Fibroblast of lung (primary cell): Measurements from ENCODE around the gene ZNF175. TPM values are rescaled to one million over a fixed set of nuclear protein-coding genes. Genes with fewer than 3 reads are reported as not detected.

Experiments used
- DNase-seq, 2 donors: peaks; one replicate each; pipeline versions ENCODE4 v3.0.0 to v3.0.0-alpha.2; 2010; ENCODE audit warnings: low read depth in 2 of 2
- H2AFZ ChIP-seq: 2 replicates; pipeline ENCODE4 v1.5.1; 2012; ENCODE audit warnings: low read length, control low read depth, inconsistent platforms
- H3K27ac ChIP-seq: 2 replicates; pipeline ENCODE4 v1.5.1; 2011; ENCODE audit warnings: low read length, control low read depth; ENCODE audit not compliant: insufficient read depth
- H3K27me3 ChIP-seq: 2 replicates; pipeline ENCODE4 v1.5.1; 2011; ENCODE audit warnings: mild to moderate bottlenecking, low read length; ENCODE audit not compliant: control insufficient read depth, insufficient read depth
- H3K36me3 ChIP-seq: 2 replicates; pipeline ENCODE4 v1.5.1; 2011; ENCODE audit warnings: low read length; ENCODE audit not compliant: control insufficient read depth, insufficient read depth
- H3K4me1 ChIP-seq: 2 replicates; pipeline ENCODE4 v1.5.1; 2011; ENCODE audit warnings: low read length; ENCODE audit not compliant: control insufficient read depth, insufficient read depth; ENCODE audit errors: extremely low read depth
- H3K4me2 ChIP-seq: 2 replicates; pipeline ENCODE4 v1.5.1; 2011; ENCODE audit warnings: low read length, control low read depth; ENCODE audit not compliant: insufficient read depth; ENCODE audit errors: extremely low read depth
- H3K4me3 ChIP-seq, 4 experiments: fragments of 200-600 bp in 1 of 4; sonication (generic) in 1 of 4; replicated peaks in 1 of 4; 2 replicates each; pipeline ENCODE4 v1.5.1; 2011 to 2016; ENCODE audit warnings: low read length in 4 of 4, low read depth in 3 of 4, mild to moderate bottlenecking in 3 of 4, control low read depth in 2 of 4, inconsistent platforms in 1 of 4, mixed read lengths in 1 of 4; ENCODE audit not compliant: insufficient read depth in 1 of 4; ENCODE audit errors: control extremely low read depth in 1 of 4
- H3K79me2 ChIP-seq: 2 replicates; pipeline ENCODE4 v1.5.1; 2012; ENCODE audit warnings: mild to moderate bottlenecking, low read length, inconsistent platforms; ENCODE audit not compliant: control insufficient read depth, insufficient read depth
- H3K9ac ChIP-seq: 2 replicates; pipeline ENCODE4 v1.5.1; 2011; ENCODE audit warnings: mild to moderate bottlenecking, low read length, control low read depth; ENCODE audit not compliant: insufficient read depth
- H3K9me3 ChIP-seq: 2 replicates; pipeline ENCODE4 v1.5.1; 2012; ENCODE audit warnings: low read depth, low read length; ENCODE audit not compliant: control insufficient read depth, insufficient read depth
- H4K20me1 ChIP-seq: 2 replicates; pipeline ENCODE4 v1.5.1; 2011; ENCODE audit warnings: low read length; ENCODE audit not compliant: control insufficient read depth, insufficient read depth; ENCODE audit errors: extremely low read depth
- CTCF ChIP-seq, 2 donors: IDR thresholded peaks in 1 of 2; conservative IDR thresholded peaks in 1 of 2; 1 replicate in 1 of 2; 2 replicates in 1 of 2; pipeline ENCODE4 v1.5.1; 2011 to 2012; ENCODE audit warnings: low read length in 2 of 2, control low read depth in 1 of 2, inconsistent platforms in 1 of 2, low read depth in 1 of 2, mild to moderate bottlenecking in 1 of 2
- EZH2 ChIP-seq: IDR thresholded peaks from 2 replicates; pipeline ENCODE4 v1.5.1; 2012; ENCODE audit warnings: low read length, control low read depth, mild to moderate bottlenecking; ENCODE audit errors: missing control alignments
- polyA plus RNA-seq, 2 donors: library from polyadenylated mRNA; depleted of rRNA in 1 of 2; stranded (reverse) in 1 of 2; unstranded in 1 of 2; fragments of >200 nt; gene quantifications; 2 replicates each; pipeline ENCODE4 v1.2.1, GENCODE V29; 2011 to 2012; ENCODE audit warnings: missing spikeins in 1 of 2
- total RNA-seq: library from RNA; depleted of rRNA; stranded (reverse); fragments of >200 nt; gene quantifications from 2 replicates; pipeline ENCODE4 v1.2.1, GENCODE V29; 2014

ZNF175 gene
- total and polyA plus RNA-seq, 2 donors (not counting 1 experiment from before 2014, with no cell fraction given) = 5.0 to 7.6 TPM

- H2AFZ ChIP-seq = peak overlapping the region; percentile 67
Observed at GRCh38 chr19:51571599-51571998, 516 bp downstream of the ZNF175 start.

GRCh38 chr19:51572410-51572809 is 1.3 kb downstream of the ZNF175 start:
- Histone ChIP-seq H3K4me2 (peak overlapping the region; percentile 100), H4K20me1 (no peaks in the 10 kb centered on the region), H3K27ac (peak overlapping the region; percentile 71), H3K27me3 (no peaks in the 10 kb centered on the region), H3K79me2 (peaks cover 17% of the 10 kb centered on the region), H3K9ac (no peak overlapping the region), H3K4me1 (peaks cover 9% of the 10 kb centered on the region), H3K4me3 (peak overlapping the region; percentile 88 to 97 (median 91)), H2AFZ (no peak overlapping the region), H3K36me3 (peaks cover 5% of the 10 kb centered on the region), H3K9me3 (no peaks in the 10 kb centered on the region)
- DNase-seq = no peak
- TF ChIP-seq EZH2 (no peak), CTCF (conservative IDR thresholded peaks at IDR 0.05 in 1 of 2, IDR thresholded peaks at IDR 0.05 in 1 of 2; ENCODE audit: low read depth in 1 of 2, low read length in 2 of 2) (no peak)

More at GRCh38 chr19:51571599-51571998, 516 bp downstream of the ZNF175 start:
- no peaks in the 10 kb centered on the region for H3K27me3 ChIP-seq
- H3K9ac ChIP-seq = peak overlapping the region; percentile 66
- H3K4me3 ChIP-seq = peak overlapping the region; percentile 88 to 97 (median 91)
- H3K27ac ChIP-seq = peak overlapping the region; percentile 71
- TF ChIP-seq EZH2 (no peak), CTCF (conservative IDR thresholded peaks at IDR 0.05 in 1 of 2, IDR thresholded peaks at IDR 0.05 in 1 of 2; ENCODE audit: low read depth in 1 of 2, low read length in 2 of 2) (no peak)
- H3K36me3 ChIP-seq = peaks cover 5% of the 10 kb centered on the region
- H4K20me1 ChIP-seq = no peaks in the 10 kb centered on the region
- peaks cover 9% of the 10 kb centered on the region for H3K4me1 ChIP-seq
- peaks cover 17% of the 10 kb centered on the region for H3K79me2 ChIP-seq
- H3K4me2 ChIP-seq = peak overlapping the region; percentile 100
- DNase-seq = no peak
- H3K9me3 ChIP-seq = no peaks in the 10 kb centered on the region

- Histone ChIP-seq H3K27me3 (no peaks in the 10 kb centered on the region), H3K4me1 (peaks cover 9% of the 10 kb centered on the region), H3K36me3 (peaks cover 5% of the 10 kb centered on the region), H3K9me3 (no peaks in the 10 kb centered on the region), H4K20me1 (no peaks in the 10 kb centered on the region), H3K9ac (no peak overlapping the region), H3K27ac (no peak overlapping the region), H3K79me2 (peaks cover 17% of the 10 kb centered on the region), H2AFZ (no peak overlapping the region), H3K4me2 (no peak overlapping the region), H3K4me3 (peak overlapping the region in 2 of 4 experiments; percentile 10 to 90)
- TF ChIP-seq EZH2 (no peak), CTCF (conservative IDR thresholded peaks at IDR 0.05 in 1 of 2, IDR thresholded peaks at IDR 0.05 in 1 of 2; ENCODE audit: low read depth in 1 of 2, low read length in 2 of 2) (no peak)
- DNase-seq = peak; percentile 27 to 79
Observed at GRCh38 chr19:51572908-51573307, 1.8 kb downstream of the ZNF175 start.
